Aorta (tissue), 5 donors: ENCODE measurements around the gene NIPBL. TPM values are rescaled to one million over a fixed set of nuclear protein-coding genes. Genes with fewer than 3 reads are reported as not detected.
A peak's percentile ranks its signal among the peaks of the same experiment; 100 is the strongest.

Source experiments
- ATAC-seq: fragments of 200-7000 bp; cut with Tn5 transposase; one replicate; pipeline ENCODE4 v1.9.1; 2022; ENCODE audit warnings: moderate library complexity; ENCODE audit not compliant: low FRiP score
- DNase-seq, 2 donors: peaks; one replicate each; pipeline ENCODE4 v3.0.0-alpha.2; 2020
- H3K27ac ChIP-seq, 2 donors: one replicate each; pipeline ENCODE4 v1.5.1; 2013; ENCODE audit warnings: low read length in 2 of 2, mild to moderate bottlenecking in 2 of 2, moderate library complexity in 2 of 2, control low read depth in 1 of 2, inconsistent platforms in 1 of 2, low read depth in 1 of 2
- H3K27me3 ChIP-seq, 2 donors: one replicate each; pipeline ENCODE4 v1.6.1; 2013; ENCODE audit warnings: control low read depth in 1 of 2, low read length in 1 of 2, mild to moderate bottlenecking in 1 of 2, moderate library complexity in 1 of 2; ENCODE audit not compliant: insufficient read depth in 2 of 2, control insufficient read depth in 1 of 2
- H3K36me3 ChIP-seq, 2 donors: one replicate each; pipeline ENCODE4 v1.6.1; 2013; ENCODE audit warnings: control low read depth in 1 of 2, low read length in 1 of 2, mild to moderate bottlenecking in 1 of 2; ENCODE audit not compliant: insufficient read depth in 2 of 2, control insufficient read depth in 1 of 2
- H3K4me1 ChIP-seq, 2 donors: one replicate each; pipeline ENCODE4 v1.6.1; 2013; ENCODE audit warnings: low read length in 2 of 2, control low read depth in 1 of 2, mild to moderate bottlenecking in 1 of 2, moderate library complexity in 1 of 2; ENCODE audit not compliant: insufficient read depth in 2 of 2, control insufficient read depth in 1 of 2
- H3K4me3 ChIP-seq, 2 donors: one replicate each; pipeline ENCODE4 v1.5.1; 2013; ENCODE audit warnings: low read length in 2 of 2, control low read depth in 1 of 2, mild to moderate bottlenecking in 1 of 2
- H3K9me3 ChIP-seq: one replicate; pipeline ENCODE4 v1.6.1; 2013; ENCODE audit warnings: mild to moderate bottlenecking, low read length; ENCODE audit not compliant: control insufficient read depth
- WGBS, 2 donors: extraction: QIAGEN DNeasy Blood & Tissue Kit; methylation state at CpG; one replicate each; pipeline ENCODE4 v1.1.7; 2013; 5-methylcytosine and 5-hydroxymethylcytosine counted together
- intact Hi-C, 2 donors: fragments of 100-400 bp; cut with DNase I; formaldehyde crosslinking; loops; one replicate each; pipeline versions ENCODE4 v1.14.2 to v1.15.0; 2022
- polyA plus RNA-seq, 2 donors: library from polyadenylated mRNA; stranded (reverse); fragments of 200-250 nt; gene quantifications; one replicate each; pipeline ENCODE4 v1.2.3, GENCODE V29; 2013
- total RNA-seq, 2 donors: library from RNA; stranded (reverse); fragmentation: NEBNext Ultra II Directional; extraction: Animal tissue kit (Norgen Biotek cat#: 25700); gene quantifications; one replicate each; pipeline ENCODE4 v1.2.1, GENCODE V29; 2021
- donor health status: healthy with polysubstance abuse.
- donor health status: Bipolar disorder and iron deficiency.
- donor health status: DM: no; HTN: no; CAD: no.
- donor health status: DM: no; HTN: no; CAD: no.
- donor health status: DM: yes; HTN: yes; CAD: no.

NIPBL gene
- total and polyA plus RNA-seq, 4 donors: 5.1 to 81.3 (median 40.0) TPM

DNA sequence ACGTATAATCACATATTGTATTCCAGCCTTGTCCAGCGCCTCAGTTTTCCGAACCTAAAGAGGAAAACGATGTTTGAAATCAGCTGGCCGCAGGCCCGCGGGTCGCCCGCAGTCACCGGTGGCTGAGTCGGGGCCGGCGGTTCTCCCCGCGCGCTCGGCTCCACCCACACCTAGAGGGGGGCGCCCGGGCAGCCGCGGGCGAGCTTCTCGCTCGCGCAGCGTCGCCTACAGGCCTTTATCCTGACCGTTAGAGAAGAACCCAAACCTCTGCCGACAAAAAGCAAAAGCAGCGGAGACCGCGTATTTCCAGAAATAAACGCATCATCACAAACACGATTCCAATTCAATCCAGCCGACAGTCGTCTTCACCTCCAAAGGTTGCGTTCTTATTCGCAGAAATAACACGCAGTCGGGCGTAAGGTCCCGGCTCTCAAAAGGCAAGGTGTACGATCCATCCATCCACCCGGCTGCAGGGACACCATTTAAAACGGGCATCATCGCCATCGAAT lies 725 bp upstream of the NIPBL start:
- intact Hi-C loops: loop anchor here (5.0 to 10.0 kb wide), 3 partner anchors 66 to 621 kb away; no protein-coding TSS in a partner anchor

DNA sequence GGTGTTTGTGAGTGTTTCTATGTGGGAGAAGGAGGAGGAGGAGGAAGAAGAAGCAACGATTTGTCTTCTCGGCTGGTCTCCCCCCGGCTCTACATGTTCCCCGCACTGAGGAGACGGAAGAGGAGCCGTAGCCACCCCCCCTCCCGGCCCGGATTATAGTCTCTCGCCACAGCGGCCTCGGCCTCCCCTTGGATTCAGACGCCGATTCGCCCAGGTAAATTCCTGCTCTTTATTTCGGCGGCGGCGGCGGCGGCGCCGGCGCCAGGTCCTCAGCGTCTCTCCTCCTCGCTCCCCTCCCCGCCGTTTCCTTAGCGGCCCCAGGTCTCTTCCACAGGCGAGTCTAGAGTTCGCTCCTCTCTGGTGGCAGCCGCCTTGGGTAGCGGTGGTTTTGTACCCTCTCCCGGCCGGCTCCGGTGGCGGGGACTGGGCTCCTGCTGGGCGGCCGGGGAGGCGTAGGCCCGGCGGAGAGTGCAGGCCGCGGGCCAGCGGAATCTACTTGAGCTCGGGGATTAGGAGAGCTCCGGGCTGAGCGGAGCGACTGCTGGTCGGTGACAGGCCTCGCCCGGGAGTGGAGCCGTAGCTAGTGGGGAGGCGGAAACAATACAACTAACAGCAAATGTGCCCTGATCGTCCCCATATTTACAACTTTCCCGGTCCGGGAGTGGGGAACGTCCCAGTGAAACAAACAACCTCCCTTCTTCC lies 547 bp downstream of the NIPBL start:
- Histone ChIP-seq H3K4me1 (peaks cover 0 to 3% of the 10 kb centered on the region in 2 donors), H3K27ac (peak overlapping the region; percentile 85 to 96), H3K9me3 (no peaks in the 10 kb centered on the region), H3K27me3 (no peaks in the 10 kb centered on the region), H3K4me3 (peak overlapping the region; percentile 86 to 94), H3K36me3 (no peaks in the 10 kb centered on the region)
- WGBS, 2 donors: 1% methylated on average over 55 to 57 of the region's 57 CpGs
- intact Hi-C loops: loop anchor here (5.0 to 10.0 kb wide), 3 partner anchors 65 to 622 kb away; no protein-coding TSS in a partner anchor
- ATAC-seq: peak; percentile 85
- peak; percentile 78 to 90 for DNase-seq

More for the DNA sequence above, 725 bp upstream of the NIPBL start:
- WGBS, 2 donors: 0% methylated on average over 47 of the region's 47 CpGs
- peak overlapping the region; percentile 63 to 94 for H3K4me3 ChIP-seq
- no peaks in the 10 kb centered on the region for H3K9me3 ChIP-seq
- no peaks in the 10 kb centered on the region for H3K27me3 ChIP-seq
- ATAC-seq (peak; percentile 94), DNase-seq (peak; percentile 88 to 92)
- peaks cover 0 to 3% of the 10 kb centered on the region in 2 donors for H3K4me1 ChIP-seq
- no peaks in the 10 kb centered on the region for H3K36me3 ChIP-seq
- peak overlapping the region; percentile 51 to 100 for H3K27ac ChIP-seq

DNA sequence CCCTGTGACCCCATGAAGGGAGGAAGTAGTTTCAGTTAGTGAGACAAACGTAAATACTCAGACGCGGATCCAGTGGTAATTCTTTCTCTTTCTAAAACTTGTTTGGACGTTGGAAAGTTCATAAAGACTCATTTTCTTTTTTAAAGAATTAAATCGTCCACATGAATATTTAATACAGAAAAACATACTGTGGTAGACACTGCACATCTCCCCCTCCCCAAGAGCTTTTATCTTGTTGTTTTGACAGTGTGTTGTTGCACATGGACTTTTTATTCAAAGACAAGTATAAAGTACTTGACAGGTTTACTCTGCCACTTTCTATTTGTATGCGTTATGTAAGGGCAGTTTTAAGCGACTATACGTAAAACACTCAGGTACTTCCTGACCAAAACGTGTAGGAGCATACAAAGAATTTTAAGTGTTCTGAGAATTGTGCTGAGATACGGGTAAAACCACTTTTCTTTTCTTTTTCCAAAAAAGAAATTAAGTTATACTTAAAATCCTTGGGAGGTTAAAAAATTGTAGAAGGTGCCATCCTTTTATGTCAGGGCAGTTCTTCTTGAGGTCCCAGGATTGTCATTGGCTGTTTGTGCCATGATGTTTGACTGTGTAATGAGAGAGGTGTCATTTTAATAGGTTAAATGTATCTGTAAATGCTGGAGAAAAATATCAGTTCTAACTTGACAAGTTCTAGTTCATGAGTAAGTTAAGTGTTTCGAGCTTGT lies 1.3 kb downstream of the NIPBL start:
- Histone ChIP-seq H3K27me3 (no peaks in the 10 kb centered on the region), H3K4me1 (peaks cover 0 to 3% of the 10 kb centered on the region in 2 donors), H3K9me3 (no peaks in the 10 kb centered on the region), H3K4me3 (peak overlapping the region; percentile 86 to 94), H3K27ac (peak overlapping the region; percentile 85 to 96), H3K36me3 (no peaks in the 10 kb centered on the region)
- 0% methylated on average over 11 of the region's 11 CpGs for WGBS, 2 donors
- no peak for ATAC-seq
- intact Hi-C loops: loop anchor here (5.0 to 10.0 kb wide), 3 partner anchors 64 to 623 kb away; no protein-coding TSS in a partner anchor
- DNase-seq: no peak

DNA sequence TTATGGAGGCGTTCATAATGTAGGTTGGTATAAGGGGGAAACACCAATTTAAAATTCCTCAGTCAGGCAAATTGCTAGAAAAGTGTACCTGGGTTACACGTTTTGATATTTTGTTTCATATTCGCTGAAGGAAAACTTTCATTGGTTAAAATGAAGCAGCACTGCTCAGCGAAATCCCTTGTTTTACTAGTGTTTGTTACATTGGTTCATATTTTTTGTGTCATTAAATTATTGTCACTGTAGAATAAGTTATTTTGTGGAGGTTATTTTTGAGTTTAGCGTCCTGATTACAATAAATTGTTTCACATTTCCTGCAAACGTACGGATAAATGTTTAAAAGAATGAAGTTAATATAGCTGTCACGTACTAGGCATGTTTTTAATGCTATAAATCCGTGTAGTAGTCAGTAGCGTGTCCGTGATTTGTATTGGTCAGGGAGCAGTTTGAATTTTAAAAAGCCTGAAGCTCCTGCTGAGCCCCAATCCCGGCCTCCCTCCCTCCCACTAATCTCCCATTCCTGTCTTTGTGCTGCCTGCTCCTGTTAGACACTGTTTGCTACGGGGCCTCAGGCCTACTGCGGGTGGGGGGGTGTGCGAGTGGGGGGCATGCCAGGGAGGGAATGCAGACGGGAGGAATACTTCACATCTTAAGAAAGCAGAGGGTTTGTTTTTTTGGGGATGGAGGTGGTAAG lies 2.0 kb downstream of the NIPBL start:
- no peak overlapping the region for H3K27ac ChIP-seq
- H3K36me3 ChIP-seq: no peaks in the 10 kb centered on the region
- intact Hi-C loops: loop anchor here (5.0 to 10.0 kb wide), 3 partner anchors 64 to 624 kb away; no protein-coding TSS in a partner anchor
- WGBS, 2 donors: 1% methylated on average over 16 of the region's 16 CpGs
- H3K27me3 ChIP-seq: no peaks in the 10 kb centered on the region
- DNase-seq (peak in 1 of 2 donors; percentile 63), ATAC-seq (no peak)
- peaks cover 0 to 3% of the 10 kb centered on the region in 2 donors for H3K4me1 ChIP-seq
- H3K9me3 ChIP-seq: no peaks in the 10 kb centered on the region
- peak overlapping the region; percentile 86 to 94 for H3K4me3 ChIP-seq

DNA sequence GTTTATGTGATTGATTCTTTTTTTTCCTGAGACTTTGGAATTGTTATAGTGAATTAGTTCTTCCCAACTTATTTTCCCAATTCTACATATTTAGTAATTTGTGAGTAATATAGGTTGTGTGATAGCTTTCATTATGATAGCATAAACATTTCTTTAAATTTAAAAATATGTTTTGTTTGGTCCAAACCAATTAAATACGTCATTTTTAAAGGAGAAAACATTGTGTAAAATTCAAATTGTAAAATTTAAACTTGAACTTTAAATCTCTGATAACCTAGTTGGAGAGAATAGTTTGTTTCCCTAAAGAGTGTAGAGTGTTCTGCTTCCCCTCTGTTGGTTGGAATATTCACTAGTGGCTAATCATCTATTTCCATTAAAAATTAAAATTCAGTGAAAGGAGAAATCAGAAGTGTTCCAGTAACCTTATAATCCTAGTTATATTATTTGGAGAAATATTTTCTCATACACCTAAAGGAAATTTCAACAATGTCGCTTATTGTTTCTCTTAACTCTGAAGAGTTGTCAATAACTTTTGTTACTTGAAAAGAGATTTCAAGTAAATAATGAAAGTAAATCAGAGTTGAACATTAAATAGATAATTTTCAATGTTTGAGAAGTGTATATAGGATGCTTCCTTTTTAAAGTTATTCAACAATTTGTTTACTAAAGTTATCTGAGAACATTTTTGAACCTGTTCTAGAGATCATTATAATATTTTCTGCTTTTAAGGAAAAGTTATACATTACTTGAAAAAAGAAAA lies 2.9 kb downstream of the NIPBL start:
- WGBS, 2 donors: 38 to 43% methylated on average over 2 of the region's 2 CpGs
- H3K36me3 ChIP-seq: no peaks in the 10 kb centered on the region
- H3K27me3 ChIP-seq: no peaks in the 10 kb centered on the region
- intact Hi-C loops: loop anchor here (5.0 to 10.0 kb wide), 3 partner anchors 63 to 625 kb away; no protein-coding TSS in a partner anchor
- H3K9me3 ChIP-seq: no peaks in the 10 kb centered on the region
- no peak for ATAC-seq
- no peak overlapping the region for H3K27ac ChIP-seq
- H3K4me3 ChIP-seq: peak overlapping the region in 1 of 2 donors; percentile 94
- no peak for DNase-seq
- peaks cover 0 to 2% of the 10 kb centered on the region in 2 donors for H3K4me1 ChIP-seq

DNA sequence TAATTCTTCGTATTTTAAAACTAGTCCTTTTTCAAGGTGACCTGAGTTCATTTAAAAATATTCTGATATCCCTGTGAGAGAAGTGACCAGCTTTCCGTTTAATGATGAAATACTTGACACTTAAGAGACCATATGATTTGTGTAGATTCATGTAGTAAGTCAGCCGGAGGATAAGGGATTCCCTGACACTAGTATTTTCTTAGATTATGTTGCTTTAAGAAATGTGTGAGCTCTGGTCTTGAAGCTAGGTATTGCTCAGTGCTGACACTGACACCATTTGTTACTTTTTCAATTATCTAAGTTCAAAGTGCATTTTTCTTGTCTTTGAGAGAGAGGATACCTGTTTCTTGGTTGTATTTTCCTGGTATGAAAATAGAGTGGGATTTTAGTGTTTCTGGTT lies 4.2 kb downstream of the NIPBL start:
- Histone ChIP-seq H3K27ac (no peak overlapping the region), H3K27me3 (no peaks in the 10 kb centered on the region), H3K4me3 (no peak overlapping the region), H3K36me3 (no peaks in the 10 kb centered on the region), H3K4me1 (no peaks in the 10 kb centered on the region), H3K9me3 (no peaks in the 10 kb centered on the region)
- 41 to 46% methylated on average over 3 of the region's 3 CpGs for WGBS, 2 donors
- DNase-seq (no peak), ATAC-seq (no peak)
- intact Hi-C loops: no loop called here

DNA sequence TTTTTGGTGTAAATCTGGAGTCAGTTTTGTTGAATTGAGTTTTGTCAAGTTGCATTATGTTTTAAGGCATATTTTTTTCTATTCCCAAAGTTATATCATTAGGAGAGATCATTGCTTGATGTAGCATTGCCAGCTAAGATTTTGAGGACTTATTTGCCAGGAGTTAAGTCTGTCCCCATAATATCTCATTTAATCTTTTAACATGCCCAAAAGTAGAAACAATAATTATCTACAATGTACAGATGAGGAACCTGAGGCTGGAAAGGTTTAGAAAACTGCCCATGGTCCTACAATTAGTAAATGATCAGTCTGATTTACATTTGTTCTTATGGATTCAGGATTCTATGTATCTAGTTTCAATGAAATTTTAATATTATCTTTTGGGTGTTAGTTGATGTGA lies 4.7 kb downstream of the NIPBL start:
- H3K9me3 ChIP-seq: no peaks in the 10 kb centered on the region
- no peaks in the 10 kb centered on the region for H3K36me3 ChIP-seq
- H3K27ac ChIP-seq: no peak overlapping the region
- intact Hi-C loops: no loop called here
- DNase-seq: no peak
- no peak overlapping the region for H3K4me3 ChIP-seq
- no peak for ATAC-seq
- H3K4me1 ChIP-seq: no peaks in the 10 kb centered on the region
- no peaks in the 10 kb centered on the region for H3K27me3 ChIP-seq

DNA sequence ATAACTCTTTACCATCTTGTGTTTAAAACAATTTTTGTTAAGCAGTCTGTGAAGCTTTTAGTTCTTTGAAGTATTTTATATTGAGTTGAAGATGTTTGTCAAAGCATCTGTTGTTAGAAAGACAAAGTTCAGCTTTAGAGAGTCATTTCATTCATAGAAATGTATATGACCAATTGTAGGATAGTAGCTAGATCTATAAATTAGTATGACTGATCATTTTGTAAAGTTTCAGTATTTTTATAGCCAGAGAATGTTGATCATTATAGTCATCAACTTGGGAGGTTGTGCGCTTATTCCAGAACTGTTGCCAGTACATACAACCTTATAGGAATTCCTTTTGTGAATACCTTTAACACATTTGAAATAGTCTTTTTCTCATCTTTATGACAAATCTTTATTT lies 5.2 kb downstream of the NIPBL start:
- ATAC-seq (no peak), DNase-seq (no peak)
- no peaks in the 10 kb centered on the region for H3K9me3 ChIP-seq
- H3K4me3 ChIP-seq: no peak overlapping the region
- no peaks in the 10 kb centered on the region for H3K27me3 ChIP-seq
- intact Hi-C loops: no loop called here
- H3K36me3 ChIP-seq: no peaks in the 10 kb centered on the region
- H3K4me1 ChIP-seq: peaks cover 0 to 2% of the 10 kb centered on the region in 2 donors
- WGBS, 2 donors: 85 to 100% methylated on average over 1 of the region's 1 CpG
- H3K27ac ChIP-seq: no peak overlapping the region
